NCI-H446 treated with DMSO at 0.1 percent for 48 hours (cell line): Measurements from ENCODE around the gene CCDC71L.
"Not testable (repeated sequence)": the region's sequence is repeated elsewhere in the genome, so short reads cannot be mapped to it uniquely, and the experiment has no call there.

Experiments used
- DNase-seq: peaks from one replicate; lab custom pipeline; 2025; lab: John Stamatoyannopoulos, UW

CCDC71L gene

GRCh38 chr7:106660862-106661720 lies at the start of gene CCDC71L:
Gene CCDC71L (minus strand): TSS chr7:106661158. CDS start chr7:106660896, 262 bp downstream.
- peak; percentile 84 for DNase-seq

- DNase-seq: not testable (repeated sequence)
Measured at GRCh38 chr7:106709604-106710003, 48.6 kb upstream of the CCDC71L start.

GRCh38 chr7:106704000-106704840 lies 43.3 kb upstream of the CCDC71L start:
- no peak for DNase-seq

GRCh38 chr7:106693677-106694353 lies 32.9 kb upstream of the CCDC71L start:
- no peak for DNase-seq

GRCh38 chr7:106692450-106693051 lies 31.6 kb upstream of the CCDC71L start:
- DNase-seq: no peak

- not testable (repeated sequence) for DNase-seq
Measured at GRCh38 chr7:106688161-106688560, 27.2 kb upstream of the CCDC71L start.

- DNase-seq: no peak
Measured at GRCh38 chr7:106683941-106684340, 23.0 kb upstream of the CCDC71L start.

- no peak for DNase-seq
Measured at GRCh38 chr7:106681815-106682495, 21.0 kb upstream of the CCDC71L start.

GRCh38 chr7:106679153-106679931 lies 18.4 kb upstream of the CCDC71L start:
- no peak for DNase-seq

GRCh38 chr7:106678795-106679152 lies 17.8 kb upstream of the CCDC71L start:
- no peak for DNase-seq

- DNase-seq: not testable (repeated sequence)
Measured at GRCh38 chr7:106676506-106676905, 15.5 kb upstream of the CCDC71L start.

- DNase-seq: not testable (repeated sequence)
Measured at GRCh38 chr7:106673688-106674087, 12.7 kb upstream of the CCDC71L start.

- DNase-seq: not testable (repeated sequence)
Measured at GRCh38 chr7:106671930-106672329, 11.0 kb upstream of the CCDC71L start.

GRCh38 chr7:106671160-106671559 lies 10.2 kb upstream of the CCDC71L start:
- DNase-seq: no peak

GRCh38 chr7:106668861-106669524 lies 8.0 kb upstream of the CCDC71L start:
- DNase-seq: no peak

- DNase-seq: no peak
Measured at GRCh38 chr7:106666353-106666752, 5.4 kb upstream of the CCDC71L start.

GRCh38 chr7:106664343-106664742 lies 3.4 kb upstream of the CCDC71L start:
- no peak for DNase-seq

- no peak for DNase-seq
Measured at GRCh38 chr7:106659963-106660861, 746 bp downstream of the CCDC71L start.
